Left lung (tissue), 10 donors: ENCODE results near the gene ZNF860. TPM values are rescaled to one million over a fixed set of nuclear protein-coding genes. Genes with fewer than 3 reads are reported as not detected.
"Not testable (repeated sequence)": the region's sequence is repeated elsewhere in the genome, so short reads cannot be mapped to it uniquely, and the experiment has no call there.

ENCODE experiments used
- ATAC-seq: fragments of 200-7000 bp; cut with Tn5 transposase; one replicate; pipeline ENCODE4 v1.9.1; 2020; ENCODE audit warnings: moderate library complexity
- DNase-seq, 4 donors: peaks; one replicate each; pipeline ENCODE4 v3.0.0-alpha.2; 2013 to 2020
- H3K27ac ChIP-seq, 2 donors: fragments of 200-600 bp; sonication (generic) in 1 of 2; one replicate each; pipeline versions ENCODE4 v1.5.0 to v1.8.0; 2020 to 2021
- H3K27me3 ChIP-seq, 2 donors: fragments of 200-600 bp; sonication (generic) in 1 of 2; one replicate each; pipeline versions ENCODE4 v1.5.0 to v1.8.0; 2020 to 2021
- H3K36me3 ChIP-seq, 2 donors: fragments of 200-600 bp; sonication (generic) in 1 of 2; one replicate each; pipeline versions ENCODE4 v1.5.0 to v1.8.0; 2020 to 2021
- H3K4me1 ChIP-seq, 2 donors: fragments of 200-600 bp; one replicate each; pipeline ENCODE4 v1.8.0; 2021
- H3K4me3 ChIP-seq, 2 donors: fragments of 200-600 bp; sonication (generic) in 1 of 2; one replicate each; pipeline versions ENCODE4 v1.5.0 to v1.8.0; 2020 to 2021; ENCODE audit warnings: mild to moderate bottlenecking in 1 of 2
- H3K9me3 ChIP-seq, 2 donors: fragments of 200-600 bp; sonication (generic) in 1 of 2; one replicate each; pipeline versions ENCODE4 v1.5.0 to v1.8.0; 2020 to 2021
- CTCF ChIP-seq, 2 donors: fragments of 200-600 bp; sonication (generic) in 1 of 2; IDR thresholded peaks; one replicate each; pipeline versions ENCODE4 v1.5.0 to v1.8.0; 2021; ENCODE audit warnings: antibody characterized with exemption in 2 of 2
- intact Hi-C, 2 donors: fragments of 100-400 bp; cut with DNase I; formaldehyde crosslinking; loops; one replicate each; pipeline versions ENCODE4 v1.11.2 to v1.14.2; 2022
- polyA plus RNA-seq, 6 donors: library from polyadenylated mRNA; unstranded; fragments of 120-200 nt; gene quantifications; one replicate each; pipeline ENCODE4 v1.2.1, GENCODE V29; 2013; ENCODE audit not compliant: insufficient read length in 6 of 6
- total RNA-seq, 2 donors: library from RNA; stranded (reverse); fragmentation: NEBNext Ultra II Directional; extraction: Animal tissue kit (Norgen Biotek cat#: 25700); gene quantifications; one replicate each; pipeline ENCODE4 v1.2.1, GENCODE V29; 2021
- donor health status: DM: no; HTN: yes; CAD: no.
- donor health status: DM: no; HTN: no; CAD: no.

ZNF860 gene
- total and polyA plus RNA-seq, 8 donors, result 1.9 to 15.2 (median 11.0) TPM

GRCh38 chr3:31988271-31988670 is 6.7 kb downstream of the ZNF860 start:
- no peak overlapping the region for H3K27ac ChIP-seq
- intact Hi-C loops, result no loop called here
- peaks cover 0 to 46% of the 10 kb centered on the region in 2 donors for H3K9me3 ChIP-seq
- no peak for ATAC-seq
- no peak for DNase-seq
- H3K4me1 ChIP-seq, result no peaks in the 10 kb centered on the region
- H3K4me3 ChIP-seq, result no peak overlapping the region
- no peaks in the 10 kb centered on the region for H3K27me3 ChIP-seq
- TF ChIP-seq CTCF (IDR thresholded peaks at IDR 0.05), result no peak
- no peaks in the 10 kb centered on the region for H3K36me3 ChIP-seq

- H3K36me3 ChIP-seq, intact Hi-C loops, H3K27ac ChIP-seq, H3K4me3 ChIP-seq, DNase-seq, ATAC-seq, H3K27me3 ChIP-seq, H3K4me1 ChIP-seq: not testable (repeated sequence)
- H3K9me3 ChIP-seq, result peaks cover 0 to 43% of the 10 kb centered on the region in 2 donors
Observed at GRCh38 chr3:31992995-31993394, 11.4 kb downstream of the ZNF860 start.

- no peak for TF ChIP-seq CTCF (IDR thresholded peaks at IDR 0.05)
- Histone ChIP-seq H3K27me3 (no peaks in the 10 kb centered on the region), H3K4me3 (no peak overlapping the region), H3K27ac (no peak overlapping the region), H3K9me3 (peaks cover 0 to 39% of the 10 kb centered on the region in 2 donors), H3K4me1 (no peaks in the 10 kb centered on the region), H3K36me3 (no peaks in the 10 kb centered on the region)
- DNase-seq (no peak), ATAC-seq (no peak)
- intact Hi-C loops, result no loop called here
Observed at GRCh38 chr3:31993843-31994242, 12.3 kb downstream of the ZNF860 start.

GRCh38 chr3:31995026-31995425 is 13.5 kb downstream of the ZNF860 start:
- H3K36me3 ChIP-seq, H3K27me3 ChIP-seq, H3K4me1 ChIP-seq, H3K4me3 ChIP-seq, intact Hi-C loops, H3K27ac ChIP-seq, DNase-seq, ATAC-seq: not testable (repeated sequence)
- H3K9me3 ChIP-seq, result peaks cover 0 to 28% of the 10 kb centered on the region in 2 donors

GRCh38 chr3:31996195-31996594 is 14.6 kb downstream of the ZNF860 start:
- no peak for DNase-seq
- TF ChIP-seq CTCF (IDR thresholded peaks at IDR 0.05), result no peak
- Histone ChIP-seq H3K4me3 (no peak overlapping the region), H3K27ac (no peak overlapping the region), H3K9me3 (peaks cover 0 to 16% of the 10 kb centered on the region in 2 donors), H3K27me3 (no peaks in the 10 kb centered on the region), H3K36me3 (no peaks in the 10 kb centered on the region), H3K4me1 (no peaks in the 10 kb centered on the region)
- intact Hi-C loops, result no loop called here
- ATAC-seq, result no peak

- no peak for TF ChIP-seq CTCF (IDR thresholded peaks at IDR 0.05)
- no peak overlapping the region for H3K27ac ChIP-seq
- DNase-seq, result no peak
- H3K36me3 ChIP-seq, result no peaks in the 10 kb centered on the region
- no peak overlapping the region for H3K4me3 ChIP-seq
- intact Hi-C loops, result no loop called here
- no peaks in the 10 kb centered on the region for H3K4me1 ChIP-seq
- H3K27me3 ChIP-seq, result no peaks in the 10 kb centered on the region
- ATAC-seq, result no peak
- H3K9me3 ChIP-seq, result peaks cover 0 to 3% of the 10 kb centered on the region in 2 donors
Observed at GRCh38 chr3:31997500-31997899, 15.9 kb downstream of the ZNF860 start.
